OCI-LY3 (cell line): Measurements from ENCODE around the gene RNASE12.

Experiments
- H2AFZ ChIP-seq: fragments of 200-600, 300-600 bp; shearing (Covaris generic); 2 replicates; pipeline ENCODE4 v1.6.0; 2014; ENCODE audit warnings: antibody characterized with exemption, low read depth, low read length
- H3K27ac ChIP-seq: fragments of 200-600, 300-600 bp; sonication (generic); 2 replicates; pipeline ENCODE4 v1.5.1; 2014; ENCODE audit warnings: mild to moderate bottlenecking, low read length, moderate library complexity, mixed read lengths
- H3K27me3 ChIP-seq: fragments of 200-600, 300-600 bp; sonication (generic); 2 replicates; pipeline ENCODE4 v1.6.1; 2014; ENCODE audit warnings: low read depth, low read length, mixed read lengths
- H3K36me3 ChIP-seq: fragments of 200-600, 300-600 bp; sonication (generic); replicated peaks from 2 replicates; pipeline ENCODE3; 2014; ENCODE audit warnings: low read depth, low read length, mixed read lengths
- H3K4me1 ChIP-seq: fragments of 300-600, 200-600 bp; sonication (generic); 2 replicates; pipeline ENCODE4 v1.6.1; 2014; ENCODE audit warnings: low read length, mixed read lengths
- H3K4me2 ChIP-seq: fragments of 200-600, 300-600 bp; sonication (generic); 2 replicates; pipeline ENCODE4 v1.6.1; 2014; ENCODE audit warnings: low read length, mixed read lengths
- H3K4me3 ChIP-seq: fragments of 300-600, 200-600 bp; sonication (generic); 2 replicates; pipeline ENCODE4 v1.5.1; 2014; ENCODE audit warnings: antibody characterized with exemption, mild to moderate bottlenecking, low read length, moderate library complexity
- H3K79me2 ChIP-seq: fragments of 300-600, 200-600 bp; shearing (Covaris generic); 2 replicates; pipeline ENCODE4 v1.6.1; 2014; ENCODE audit warnings: mild to moderate bottlenecking, low read length, mixed read lengths
- H3K9ac ChIP-seq: fragments of 300-600, 200-600 bp; shearing (Covaris generic); 2 replicates; pipeline ENCODE4 v1.6.0; 2014; ENCODE audit warnings: mild to moderate bottlenecking, low read length, moderate library complexity
- H3K9me3 ChIP-seq: fragments of 200-600, 300-600 bp; shearing (Covaris generic); 2 replicates; pipeline ENCODE4 v1.6.1; 2014; ENCODE audit warnings: low read length, mixed read lengths; ENCODE audit not compliant: insufficient read depth
- H4K20me1 ChIP-seq: fragments of 200-600, 300-600 bp; sonication (generic); 2 replicates; pipeline ENCODE4 v1.6.1; 2016; ENCODE audit warnings: low read length, mixed read lengths; ENCODE audit not compliant: insufficient read depth
- EZH2phosphoT487 ChIP-seq: fragments of 200-600 bp; shearing (Covaris generic); IDR thresholded peaks from 2 replicates; pipeline ENCODE4 v1.6.1; 2018; ENCODE audit warnings: antibody characterized with exemption, mixed run types, low read depth
- TF ChIP-seq, protein P1 (sequence below): fragments of 200-600, 300-600 bp; sonication (generic); IDR thresholded peaks from 2 replicates; pipeline ENCODE4 v1.5.1; 2014; ENCODE audit warnings: antibody characterized with exemption, low read length, low read depth

The RNASE12 gene

DNA sequence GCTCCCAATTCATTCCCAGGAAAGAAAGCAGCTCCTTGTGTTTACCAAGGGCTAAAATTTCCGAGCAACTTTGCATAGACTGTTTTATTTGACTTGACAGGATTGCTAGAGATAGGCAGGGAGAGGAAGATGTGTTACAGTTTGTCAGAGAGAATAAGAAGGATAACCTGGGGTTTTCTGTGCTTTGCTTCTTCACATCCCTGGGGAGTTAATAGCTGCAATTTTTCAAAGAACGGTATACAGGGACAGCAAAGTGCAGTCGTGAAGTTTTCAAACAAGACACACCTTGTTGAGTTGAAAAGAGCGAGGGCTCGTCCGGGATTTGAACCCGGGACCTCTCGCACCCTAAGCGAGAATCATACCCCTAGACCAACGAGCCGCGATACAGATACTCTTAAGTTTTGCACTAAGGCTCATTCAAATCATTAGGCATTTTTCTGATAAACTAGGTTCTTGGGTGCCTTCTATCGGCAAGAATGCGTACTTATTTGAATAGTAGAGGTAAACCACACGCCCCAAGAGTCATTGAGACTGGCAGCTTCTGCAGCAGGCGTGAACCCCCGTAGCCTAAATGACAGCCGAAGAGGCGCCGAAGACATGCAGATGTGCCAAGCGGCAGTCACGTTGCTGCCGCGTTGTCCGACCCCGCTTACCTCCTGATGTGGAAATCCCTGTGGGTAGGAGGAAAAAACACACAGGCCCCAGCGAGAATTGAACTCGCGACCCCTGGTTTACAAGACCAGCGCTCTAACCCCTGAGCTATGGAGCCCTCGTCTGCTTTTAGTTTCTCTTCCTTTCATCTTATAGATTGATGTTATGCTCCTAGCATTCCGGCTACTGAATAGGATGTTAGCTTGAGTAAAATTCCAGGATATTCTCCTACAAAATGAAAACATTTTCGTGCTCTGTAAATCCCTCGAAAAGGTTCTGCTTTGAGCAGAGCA lies 22.2 kb upstream of the RNASE12 start:
- Histone ChIP-seq H2AFZ (peak overlapping the region; percentile 71), H3K4me1 (peaks cover 48% of the 10 kb centered on the region), H3K27me3 (peaks cover 10% of the 10 kb centered on the region), H3K27ac (peak overlapping the region; percentile 76), H3K9ac (peak overlapping the region; percentile 66), H3K79me2 (no peaks in the 10 kb centered on the region), H3K4me3 (peak overlapping the region; percentile 84), H3K4me2 (peak overlapping the region; percentile 87), H3K36me3 (no peaks in the 10 kb centered on the region), H3K9me3 (no peaks in the 10 kb centered on the region), H4K20me1 (peaks cover 5% of the 10 kb centered on the region)
- TF ChIP-seq, protein P1, sequence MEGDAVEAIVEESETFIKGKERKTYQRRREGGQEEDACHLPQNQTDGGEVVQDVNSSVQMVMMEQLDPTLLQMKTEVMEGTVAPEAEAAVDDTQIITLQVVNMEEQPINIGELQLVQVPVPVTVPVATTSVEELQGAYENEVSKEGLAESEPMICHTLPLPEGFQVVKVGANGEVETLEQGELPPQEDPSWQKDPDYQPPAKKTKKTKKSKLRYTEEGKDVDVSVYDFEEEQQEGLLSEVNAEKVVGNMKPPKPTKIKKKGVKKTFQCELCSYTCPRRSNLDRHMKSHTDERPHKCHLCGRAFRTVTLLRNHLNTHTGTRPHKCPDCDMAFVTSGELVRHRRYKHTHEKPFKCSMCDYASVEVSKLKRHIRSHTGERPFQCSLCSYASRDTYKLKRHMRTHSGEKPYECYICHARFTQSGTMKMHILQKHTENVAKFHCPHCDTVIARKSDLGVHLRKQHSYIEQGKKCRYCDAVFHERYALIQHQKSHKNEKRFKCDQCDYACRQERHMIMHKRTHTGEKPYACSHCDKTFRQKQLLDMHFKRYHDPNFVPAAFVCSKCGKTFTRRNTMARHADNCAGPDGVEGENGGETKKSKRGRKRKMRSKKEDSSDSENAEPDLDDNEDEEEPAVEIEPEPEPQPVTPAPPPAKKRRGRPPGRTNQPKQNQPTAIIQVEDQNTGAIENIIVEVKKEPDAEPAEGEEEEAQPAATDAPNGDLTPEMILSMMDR, result peak; percentile 64
- TF ChIP-seq EZH2phosphoT487, result no peak

DNA sequence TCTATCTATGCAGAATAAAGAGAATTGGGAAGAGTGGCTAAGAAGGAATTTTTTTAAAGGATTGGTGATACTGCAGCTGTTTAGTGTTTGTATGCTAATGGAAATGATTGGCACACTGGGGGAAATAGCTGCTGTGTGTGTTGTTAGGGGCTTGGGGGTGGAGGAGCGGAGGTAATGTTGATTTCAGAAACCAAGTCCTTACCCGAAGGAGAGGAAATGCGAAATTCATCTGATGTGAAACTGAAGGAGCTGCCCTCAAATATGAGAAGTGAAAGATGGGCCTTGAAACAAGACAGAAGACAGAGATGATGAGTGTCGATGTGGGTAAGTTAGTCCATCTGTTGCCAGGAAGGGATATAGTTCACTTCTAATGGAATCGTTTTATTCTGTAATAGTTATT lies 21.2 kb upstream of the RNASE12 start:
- peak overlapping the region; percentile 87 for H3K4me2 ChIP-seq
- peak overlapping the region; percentile 84 for H3K4me3 ChIP-seq
- TF ChIP-seq, protein P1, result no peak
- no peaks in the 10 kb centered on the region for H3K9me3 ChIP-seq
- H2AFZ ChIP-seq, result no peak overlapping the region
- peak overlapping the region; percentile 76 for H3K27ac ChIP-seq
- H4K20me1 ChIP-seq, result peaks cover 5% of the 10 kb centered on the region
- no peaks in the 10 kb centered on the region for H3K36me3 ChIP-seq
- peaks cover 10% of the 10 kb centered on the region for H3K27me3 ChIP-seq
- no peaks in the 10 kb centered on the region for H3K79me2 ChIP-seq
- H3K9ac ChIP-seq, result peak overlapping the region; percentile 46; the same call in 1 of the 2 replicates
- H3K4me1 ChIP-seq, result peaks cover 49% of the 10 kb centered on the region

DNA sequence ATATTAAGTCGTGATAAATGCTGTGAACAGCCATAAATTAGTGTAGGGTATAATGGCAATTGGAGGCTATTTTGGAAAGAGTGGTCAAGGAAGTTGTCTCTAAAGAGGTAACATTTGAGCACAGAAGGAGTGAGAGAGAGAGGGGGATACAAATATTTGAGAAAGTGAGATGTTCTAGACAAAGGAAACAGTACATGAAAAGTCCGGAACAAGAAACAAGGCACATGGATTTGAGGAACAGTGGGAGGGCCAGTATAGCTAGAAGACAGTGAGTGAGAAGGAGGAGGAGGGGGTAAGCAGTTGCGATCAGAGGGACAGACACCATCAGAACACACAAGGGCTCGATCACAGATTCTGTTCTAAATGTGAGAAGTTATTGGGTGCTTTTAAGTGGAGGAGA lies 20.1 kb upstream of the RNASE12 start:
- TF ChIP-seq, protein P1, result no peak
- TF ChIP-seq EZH2phosphoT487, result no peak
- Histone ChIP-seq H3K4me2 (peak overlapping the region; percentile 87), H3K27ac (no peak overlapping the region), H3K79me2 (no peaks in the 10 kb centered on the region), H4K20me1 (peaks cover 5% of the 10 kb centered on the region), H3K9me3 (no peaks in the 10 kb centered on the region), H3K4me1 (peaks cover 53% of the 10 kb centered on the region), H3K4me3 (peak overlapping the region; percentile 84), H3K9ac (no peak overlapping the region), H3K36me3 (no peaks in the 10 kb centered on the region), H3K27me3 (peaks cover 10% of the 10 kb centered on the region), H2AFZ (no peak overlapping the region)

DNA sequence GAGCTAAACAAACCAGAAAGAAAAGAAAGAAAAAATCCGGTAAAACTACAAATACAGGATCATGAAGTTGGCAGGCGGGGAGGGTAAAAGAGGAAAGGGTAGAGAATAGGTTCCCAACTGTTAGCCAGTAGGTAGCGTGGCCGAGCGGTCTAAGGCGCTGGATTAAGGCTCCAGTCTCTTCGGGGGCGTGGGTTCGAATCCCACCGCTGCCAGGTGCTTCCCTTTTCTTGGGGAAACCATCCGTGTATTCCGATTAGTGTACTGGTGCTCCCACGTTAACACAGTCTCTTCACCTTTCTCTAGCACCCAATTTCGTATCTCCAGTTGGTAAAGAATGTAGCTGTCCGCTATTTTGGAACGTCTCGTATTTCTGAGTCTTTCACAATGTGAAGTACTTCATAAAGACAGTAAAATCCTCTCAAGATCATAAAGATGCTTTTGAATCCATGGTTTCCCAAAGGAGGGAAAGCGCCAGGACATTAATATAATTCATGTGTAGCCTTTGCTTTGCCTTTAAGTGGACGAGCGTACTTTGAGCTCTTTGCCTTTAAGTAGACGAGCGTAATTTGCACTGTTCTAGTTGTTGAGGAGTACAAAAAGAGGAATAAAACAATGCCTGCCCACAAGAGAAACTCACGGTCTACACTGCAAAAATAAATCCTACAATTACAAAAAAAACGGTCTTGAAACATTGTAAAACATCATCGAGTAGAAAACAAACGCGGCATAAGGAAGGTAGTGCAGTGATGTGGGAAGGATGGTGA lies 19.0 kb upstream of the RNASE12 start:
- Histone ChIP-seq H4K20me1 (peaks cover 5% of the 10 kb centered on the region), H3K4me2 (peak overlapping the region; percentile 87), H3K36me3 (no peaks in the 10 kb centered on the region), H3K27me3 (peaks cover 10% of the 10 kb centered on the region), H3K27ac (peak overlapping the region; percentile 33), H3K4me3 (peak overlapping the region; percentile 84), H3K9me3 (no peaks in the 10 kb centered on the region), H3K9ac (peak overlapping the region; percentile 70), H3K79me2 (no peaks in the 10 kb centered on the region), H2AFZ (peak overlapping the region; percentile 78), H3K4me1 (peaks cover 53% of the 10 kb centered on the region)
- TF ChIP-seq, protein P1, result no peak
- TF ChIP-seq EZH2phosphoT487, result no peak
